ENCODE results near the gene LAMC3.

The LAMC3 gene

DNA sequence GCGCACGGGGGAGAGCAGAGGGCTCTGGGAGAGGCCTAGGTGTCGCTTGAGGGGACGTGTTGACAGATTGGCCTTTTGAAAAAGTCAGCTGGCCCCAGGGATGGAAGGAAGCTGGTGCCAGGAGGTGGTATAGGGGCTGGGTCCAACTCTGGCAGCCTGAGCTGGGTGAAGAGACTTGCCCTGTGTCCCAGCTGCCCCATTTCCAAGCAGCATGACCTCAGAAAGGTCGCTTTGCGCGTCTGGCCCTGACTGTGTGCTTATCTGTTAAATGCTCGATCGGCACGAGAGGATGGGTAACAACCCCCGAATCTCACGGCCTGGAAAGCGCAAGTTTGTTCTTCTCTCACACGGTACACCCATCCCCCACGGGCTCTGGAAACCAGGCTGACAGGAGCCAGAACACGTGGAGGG lies 31.2 kb upstream of the LAMC3 start:
- DNase-seq (ENCODE audit: low read depth in 2 of 2) = no peak

- no peak for DNase-seq (ENCODE audit: low read depth in 2 of 2)
Observed at GRCh38 chr9:130979591-130980385, 29.2 kb upstream of the LAMC3 start.

DNA sequence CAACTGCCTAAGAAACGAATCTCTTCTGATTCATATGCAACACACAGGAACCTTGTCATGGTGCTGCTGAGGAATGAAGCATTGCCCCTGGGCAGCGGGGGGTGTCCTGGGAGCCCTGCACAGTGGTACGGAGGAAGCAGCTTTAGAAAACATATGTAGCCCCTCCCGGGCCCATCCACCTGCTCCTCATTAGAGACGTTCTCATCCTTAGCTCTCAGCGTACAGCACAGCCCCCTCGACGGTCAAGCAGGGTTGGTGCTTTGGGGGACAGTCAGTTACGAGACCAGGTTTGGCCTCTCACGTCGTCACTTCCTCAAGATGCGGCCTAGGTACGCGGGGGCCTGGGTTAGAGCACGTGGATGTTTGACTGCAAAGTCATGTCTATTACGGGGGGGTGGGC lies 28.4 kb upstream of the LAMC3 start:
- no peak for DNase-seq (ENCODE audit: low read depth in 2 of 2)

DNA sequence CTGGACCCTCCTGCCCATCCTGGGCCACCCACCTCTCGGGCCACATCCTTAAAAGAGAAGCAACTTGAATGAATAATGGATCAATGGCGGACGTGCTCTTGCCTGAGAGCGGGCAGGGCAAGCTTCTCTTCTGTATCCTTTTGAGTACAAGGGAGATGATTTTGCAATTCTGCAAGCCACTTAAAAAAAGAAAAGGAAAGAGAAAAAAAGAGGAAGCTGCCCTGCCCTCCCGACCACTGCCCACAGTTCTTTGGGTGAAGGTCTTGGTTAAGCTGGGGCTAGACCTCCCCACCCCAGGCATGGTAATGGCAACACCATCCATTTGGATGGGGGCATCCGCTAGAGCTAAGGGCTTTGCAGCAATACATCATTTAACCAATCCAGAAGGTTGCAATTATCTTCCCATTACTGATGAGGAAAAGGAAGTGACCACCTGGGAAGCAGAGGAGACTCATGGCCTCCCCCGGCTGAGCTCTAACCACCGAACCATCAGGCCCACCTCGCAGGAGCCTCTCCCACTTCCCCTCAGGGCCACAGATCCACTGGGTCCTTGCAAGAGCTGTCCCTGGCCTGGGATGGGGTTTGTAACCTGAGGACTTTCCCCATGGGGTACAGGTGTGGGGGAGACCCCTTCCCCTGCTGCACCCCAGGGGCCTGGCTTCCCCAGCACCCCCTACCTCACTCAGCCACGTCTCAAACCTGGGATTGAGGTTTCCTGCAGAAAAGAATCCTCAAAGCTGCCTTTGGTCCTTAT lies 27.8 kb upstream of the LAMC3 start:
- no peak for DNase-seq (ENCODE audit: low read depth in 2 of 2)

DNA sequence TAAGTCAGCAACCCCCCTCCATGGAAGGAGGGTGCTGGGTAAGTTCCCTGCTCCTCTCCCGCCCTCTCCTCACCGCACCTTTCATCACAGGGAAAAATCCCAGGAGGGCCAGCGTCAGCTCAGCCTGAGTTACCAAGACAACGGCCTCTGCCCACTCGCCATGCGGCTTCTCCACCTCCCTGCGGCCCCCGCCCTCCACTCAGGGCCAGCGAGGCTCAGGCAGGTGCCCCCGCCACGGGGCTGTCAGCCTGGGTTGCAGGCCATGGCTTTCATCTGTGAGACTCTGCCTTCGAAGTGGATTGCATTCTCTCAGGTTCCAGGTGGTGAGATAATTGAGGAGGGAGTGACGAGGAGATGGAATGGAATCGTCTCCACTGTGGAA lies 27.2 kb upstream of the LAMC3 start:
- DNase-seq (ENCODE audit: low read depth in 2 of 2) = no peak

GRCh38 chr9:130982636-130983358 lies 26.2 kb upstream of the LAMC3 start:
- DNase-seq (ENCODE audit: low read depth in 2 of 2) = no peak

DNA sequence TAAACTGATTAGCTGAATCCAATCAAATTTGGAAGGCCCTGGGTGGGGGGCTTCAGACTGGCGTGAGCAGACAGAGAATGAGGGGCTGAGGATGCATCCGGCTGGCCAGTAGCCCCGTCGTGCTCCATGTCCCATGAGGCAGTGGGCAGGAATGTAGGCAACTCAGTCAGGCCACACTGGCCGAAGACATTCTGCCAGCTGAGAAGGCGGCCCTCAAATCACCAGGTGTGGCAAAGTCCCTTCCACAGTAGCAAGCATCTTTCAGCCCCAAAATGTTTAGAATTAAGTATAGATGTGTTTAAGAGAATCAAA lies 25.7 kb upstream of the LAMC3 start:
- no peak for DNase-seq (ENCODE audit: low read depth in 2 of 2)

DNA sequence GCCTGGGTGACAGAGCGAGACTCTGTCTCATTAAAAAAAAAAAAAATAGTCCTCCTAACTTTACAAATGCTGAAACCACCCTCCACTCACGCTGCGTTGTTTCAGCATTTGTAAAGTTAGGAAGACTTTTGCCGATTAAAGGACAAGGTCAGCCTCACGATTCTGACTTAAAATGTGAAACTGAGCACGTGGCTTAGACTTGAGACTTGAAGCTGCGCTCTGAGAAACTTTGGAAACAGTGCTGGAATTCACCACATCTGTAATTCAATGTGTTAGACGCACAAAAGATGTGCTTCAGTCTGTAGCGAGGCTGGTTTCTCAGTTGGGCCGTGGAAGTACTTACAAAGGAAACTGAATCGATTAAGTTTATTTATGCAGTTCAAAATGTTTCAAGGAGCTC lies 25.0 kb upstream of the LAMC3 start:
- no peak for DNase-seq (ENCODE audit: low read depth in 2 of 2)

DNA sequence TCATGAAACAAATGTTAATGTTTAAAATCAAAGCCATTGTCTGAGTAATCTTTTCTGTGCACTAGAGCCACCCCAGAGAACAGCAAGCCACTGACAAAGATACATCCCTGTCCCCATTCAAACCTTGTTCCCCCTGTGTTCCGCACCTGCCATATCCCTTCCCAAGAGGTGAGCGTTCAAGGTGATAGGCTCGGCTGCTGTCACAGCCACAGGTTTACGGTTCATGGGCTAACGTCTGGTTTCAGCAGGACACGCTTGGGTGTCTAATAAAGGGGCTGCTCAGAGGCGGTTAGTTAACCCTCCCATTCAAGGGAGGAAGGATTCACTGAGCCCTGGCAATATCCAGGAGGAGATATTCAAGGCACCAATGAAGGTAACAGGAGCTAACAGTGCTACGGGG lies 24.5 kb upstream of the LAMC3 start:
- no peak for DNase-seq (ENCODE audit: low read depth in 2 of 2)

DNA sequence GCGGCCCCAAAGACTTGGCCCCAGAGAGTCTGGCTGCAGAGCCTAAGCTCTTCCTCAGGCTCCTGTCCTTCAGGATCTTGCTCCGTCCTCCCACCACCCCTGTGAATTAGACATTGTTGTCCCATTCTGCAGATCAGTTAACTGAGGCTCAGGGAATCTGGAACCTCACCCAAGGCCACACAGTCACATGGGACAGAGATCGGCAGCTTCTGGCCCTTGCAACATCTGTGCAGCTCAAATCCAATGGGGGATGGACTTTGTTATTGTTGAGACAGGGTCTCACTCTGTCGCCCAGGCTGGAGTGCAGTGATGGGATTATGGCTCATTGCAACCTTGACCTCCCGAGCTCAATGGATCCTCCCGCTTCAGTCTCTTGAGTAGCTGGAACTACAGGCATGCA lies 23.9 kb upstream of the LAMC3 start:
- no peak for DNase-seq (ENCODE audit: low read depth in 2 of 2)

DNA sequence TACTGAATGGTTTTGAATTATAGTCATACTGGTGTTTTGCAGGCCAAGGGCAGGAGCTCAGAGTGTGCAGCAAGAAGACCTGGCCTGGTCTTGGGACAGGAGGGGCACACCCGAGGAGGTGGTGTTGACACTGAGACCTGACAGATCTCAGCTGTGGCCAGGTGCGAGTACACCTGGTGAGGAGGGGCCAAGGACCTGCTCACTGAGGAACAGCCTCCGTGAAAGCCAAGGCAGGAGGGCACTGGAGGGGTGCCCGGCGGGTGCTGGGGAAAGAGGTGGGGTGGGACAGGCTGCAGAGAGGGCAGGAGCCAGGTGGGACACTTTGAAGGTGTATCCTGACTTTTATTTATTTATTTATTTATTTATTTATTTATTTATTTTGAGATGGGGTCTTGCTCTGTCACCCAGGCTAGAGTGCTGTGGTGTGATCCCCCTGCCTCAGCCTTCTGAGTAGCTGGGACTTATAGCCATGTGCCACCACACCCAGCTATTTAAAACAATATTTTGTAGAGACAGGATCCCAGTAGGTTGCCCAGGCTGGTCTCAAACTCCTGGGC lies 23.3 kb upstream of the LAMC3 start:
- no peak for DNase-seq (ENCODE audit: low read depth in 2 of 2)

GRCh38 chr9:130986356-130986965 lies 22.5 kb upstream of the LAMC3 start:
- no peak for DNase-seq (ENCODE audit: low read depth in 2 of 2)

DNA sequence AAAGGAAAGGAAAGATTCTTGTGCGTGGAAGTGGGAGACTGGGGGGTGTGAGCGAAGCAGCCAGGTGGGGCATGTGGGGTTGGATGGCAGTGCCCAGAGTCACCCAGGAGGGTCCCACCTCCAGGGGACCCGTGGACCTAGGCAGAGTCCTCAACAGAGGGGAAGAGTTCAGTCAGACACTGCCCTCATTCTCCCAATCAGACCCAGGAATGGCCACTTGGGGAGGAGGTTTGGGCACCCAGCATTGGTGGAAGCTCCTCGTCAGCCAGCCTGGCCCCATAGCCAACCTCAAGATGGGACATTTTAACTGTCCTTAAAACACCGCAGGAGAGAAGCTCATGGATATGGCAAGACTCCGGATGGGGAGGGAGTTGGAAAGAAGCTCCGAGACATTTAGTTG lies 21.9 kb upstream of the LAMC3 start:
- DNase-seq (ENCODE audit: low read depth in 2 of 2) = no peak

DNA sequence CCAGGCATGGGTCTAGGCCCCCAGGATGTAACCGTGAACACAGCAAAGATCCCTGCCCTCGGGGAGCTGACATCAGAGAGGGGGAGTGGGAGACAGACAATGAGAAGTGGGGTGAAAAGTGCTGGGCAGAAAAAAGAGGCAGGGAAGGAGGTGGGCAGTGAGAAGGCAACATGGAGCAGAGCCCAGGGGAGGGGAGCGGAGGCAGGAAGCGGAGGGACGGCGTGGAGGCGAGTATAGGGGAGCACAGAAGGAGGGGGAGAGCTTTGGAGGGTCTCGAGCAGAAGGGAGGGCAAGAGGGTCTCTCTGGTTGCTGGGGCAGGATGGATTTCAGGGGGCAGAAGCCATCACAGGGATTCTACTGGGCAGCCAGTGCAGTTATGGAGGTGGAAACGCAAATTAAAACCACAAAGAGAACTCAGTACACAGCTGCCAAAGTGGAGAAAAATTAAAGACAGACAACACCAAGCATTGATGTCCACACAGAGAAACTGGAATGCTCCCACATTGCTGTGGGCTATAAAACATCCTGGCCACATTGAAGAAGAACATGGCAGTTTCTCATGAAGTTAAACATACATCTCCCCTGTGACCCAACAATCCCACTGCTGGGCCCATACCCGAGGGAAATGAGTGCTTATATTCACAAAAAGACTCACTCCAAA lies 21.1 kb upstream of the LAMC3 start:
- no peak for DNase-seq (ENCODE audit: low read depth in 2 of 2)

GRCh38 chr9:130988400-130988747 lies 20.6 kb upstream of the LAMC3 start:
- no peak for DNase-seq (ENCODE audit: low read depth in 2 of 2)

- DNase-seq (ENCODE audit: low read depth in 2 of 2) = no peak
Observed at GRCh38 chr9:130988905-130989304, 20.1 kb upstream of the LAMC3 start.

DNA sequence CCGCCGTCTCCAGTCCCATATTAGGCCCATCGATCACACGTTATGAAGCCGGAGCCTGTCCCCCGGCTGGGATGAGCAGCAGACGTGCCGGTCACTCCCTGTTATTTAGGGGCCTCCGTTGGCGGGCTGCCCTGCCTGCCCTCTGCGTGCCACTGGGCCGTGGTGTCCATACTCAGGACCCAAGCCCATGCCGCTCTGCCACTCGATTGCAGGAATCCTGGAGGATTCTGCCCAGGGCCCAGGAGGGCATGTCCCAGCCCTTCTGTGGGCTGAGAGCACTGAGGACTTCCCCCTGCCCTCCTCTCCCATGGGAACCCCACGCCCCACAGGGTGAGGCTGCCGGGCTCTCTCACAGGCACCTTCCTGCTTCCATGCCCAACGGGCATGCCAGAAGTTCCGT lies 19.6 kb upstream of the LAMC3 start:
- no peak for DNase-seq (ENCODE audit: low read depth in 2 of 2)

DNA sequence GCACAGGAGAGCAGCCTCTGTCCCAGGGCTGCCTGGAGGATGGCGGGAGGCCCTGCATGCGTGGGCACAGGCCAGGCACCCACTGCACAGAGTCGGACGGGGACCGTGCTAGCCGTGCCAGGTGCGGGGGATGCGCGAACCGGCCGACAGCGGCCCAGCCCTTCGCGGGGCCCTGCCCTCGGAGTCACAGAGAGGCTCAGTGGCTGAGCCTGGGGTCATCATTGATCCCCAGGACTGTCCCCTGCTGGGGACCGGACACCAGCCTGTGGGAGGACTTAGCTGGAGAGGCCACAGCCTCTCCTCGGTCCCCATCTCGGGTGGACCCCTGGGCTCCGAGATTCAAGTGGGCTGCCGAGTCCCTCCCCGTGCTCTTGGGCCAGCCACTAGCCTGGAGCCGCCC lies 19.1 kb upstream of the LAMC3 start:
- DNase-seq (ENCODE audit: low read depth in 2 of 2) = no peak

- DNase-seq (ENCODE audit: low read depth in 2 of 2) = no peak
Observed at GRCh38 chr9:130990306-130990977, 18.5 kb upstream of the LAMC3 start.

DNA sequence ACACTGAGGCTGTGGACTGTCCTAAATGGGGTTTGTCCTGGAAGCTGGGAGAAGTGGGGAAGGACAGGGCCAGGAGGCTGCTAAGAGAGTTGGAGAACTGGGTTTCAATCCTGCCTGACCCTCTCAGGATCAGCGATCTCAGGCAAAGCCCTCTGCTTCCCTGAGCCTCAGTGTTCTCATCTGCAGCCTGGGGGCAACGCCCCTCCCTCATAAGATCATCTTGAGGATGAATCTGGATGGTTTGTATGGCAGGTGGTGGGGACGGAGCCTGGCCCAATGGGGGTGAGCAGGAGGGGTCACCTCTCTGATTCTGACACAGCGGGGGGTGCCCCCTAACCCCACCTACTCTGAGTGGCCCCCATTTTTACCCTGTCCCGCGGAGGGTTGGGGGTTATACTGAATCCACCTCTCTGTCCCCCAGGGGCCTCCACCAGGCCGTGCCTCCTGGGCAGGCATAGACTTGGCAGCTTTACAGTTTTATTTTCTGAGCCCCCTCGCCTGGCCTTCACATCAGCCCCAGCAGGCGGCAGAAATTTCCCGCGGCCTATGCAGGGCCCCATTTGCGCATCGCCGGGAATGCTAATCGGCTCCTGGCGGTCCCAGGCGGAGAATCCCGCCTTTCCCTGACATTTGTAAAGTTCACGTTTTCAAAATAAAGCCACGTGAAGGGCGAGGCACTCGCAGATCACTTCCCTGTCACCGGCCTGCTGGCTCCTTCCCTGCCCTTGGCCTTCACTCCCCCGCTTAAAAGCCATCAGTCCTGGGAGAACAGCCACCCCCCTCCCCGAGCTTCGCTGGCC lies 17.8 kb upstream of the LAMC3 start:
- DNase-seq (ENCODE audit: low read depth in 2 of 2) = no peak
